Occipital lobe (tissue), 2 donors: Measurements from ENCODE around the gene AP1S3. TPM values are rescaled to one million over a fixed set of nuclear protein-coding genes. Genes with fewer than 3 reads are reported as not detected.
"Not testable (repeated sequence)": the region's sequence is repeated elsewhere in the genome, so short reads cannot be mapped to it uniquely, and the experiment has no call there.

Experiments used
- DNase-seq: peaks from one replicate; lab custom pipeline; 2025; lab: John Stamatoyannopoulos, UW
- total RNA-seq: library from RNA; depleted of rRNA; stranded (reverse); fragments of >200 nt; gene quantifications from one replicate; pipeline ENCODE4 v1.2.3, GENCODE V29; 2014

AP1S3 gene
- total RNA-seq, 1 donor from 2014 or later: 2.7 TPM

DNA sequence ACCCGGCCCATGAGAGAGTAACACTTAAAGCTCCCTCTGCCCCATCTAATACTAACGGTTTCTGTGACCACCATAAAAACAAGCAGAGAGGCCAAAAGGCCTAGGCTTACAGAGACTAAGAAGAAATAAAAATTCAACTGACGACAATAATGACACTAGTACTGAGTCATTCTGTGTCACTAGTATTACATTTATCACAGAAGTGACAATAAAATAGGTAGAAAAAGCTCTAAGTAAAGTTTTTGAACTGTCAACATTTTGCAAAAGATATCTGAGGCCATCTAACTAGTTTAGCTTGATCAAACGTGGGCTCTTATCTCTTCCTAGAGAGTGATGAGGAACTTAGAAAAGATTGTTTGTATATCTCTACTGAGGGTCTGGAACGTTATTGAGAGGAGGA is 35.6 kb downstream of the AP1S3 start:
- DNase-seq: no peak

DNA sequence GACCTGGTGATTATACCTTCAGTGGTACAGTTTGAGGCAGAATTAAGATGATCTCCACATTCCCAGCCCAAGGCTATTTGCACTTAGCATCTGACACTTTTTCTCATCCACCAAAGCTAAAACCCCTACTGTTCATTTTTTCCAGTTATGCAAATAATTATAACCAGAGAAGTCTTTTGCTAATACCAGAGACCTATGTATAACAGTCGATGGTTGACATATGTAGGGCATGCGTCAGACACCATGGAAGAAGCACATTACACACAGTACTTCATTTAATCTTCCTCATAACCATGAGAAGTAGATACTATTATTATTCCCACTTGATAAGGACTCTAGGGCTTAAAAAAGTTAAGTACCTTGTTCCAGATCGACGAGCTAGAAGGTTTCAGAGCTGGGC is 36.5 kb downstream of the AP1S3 start:
- DNase-seq: no peak

DNA sequence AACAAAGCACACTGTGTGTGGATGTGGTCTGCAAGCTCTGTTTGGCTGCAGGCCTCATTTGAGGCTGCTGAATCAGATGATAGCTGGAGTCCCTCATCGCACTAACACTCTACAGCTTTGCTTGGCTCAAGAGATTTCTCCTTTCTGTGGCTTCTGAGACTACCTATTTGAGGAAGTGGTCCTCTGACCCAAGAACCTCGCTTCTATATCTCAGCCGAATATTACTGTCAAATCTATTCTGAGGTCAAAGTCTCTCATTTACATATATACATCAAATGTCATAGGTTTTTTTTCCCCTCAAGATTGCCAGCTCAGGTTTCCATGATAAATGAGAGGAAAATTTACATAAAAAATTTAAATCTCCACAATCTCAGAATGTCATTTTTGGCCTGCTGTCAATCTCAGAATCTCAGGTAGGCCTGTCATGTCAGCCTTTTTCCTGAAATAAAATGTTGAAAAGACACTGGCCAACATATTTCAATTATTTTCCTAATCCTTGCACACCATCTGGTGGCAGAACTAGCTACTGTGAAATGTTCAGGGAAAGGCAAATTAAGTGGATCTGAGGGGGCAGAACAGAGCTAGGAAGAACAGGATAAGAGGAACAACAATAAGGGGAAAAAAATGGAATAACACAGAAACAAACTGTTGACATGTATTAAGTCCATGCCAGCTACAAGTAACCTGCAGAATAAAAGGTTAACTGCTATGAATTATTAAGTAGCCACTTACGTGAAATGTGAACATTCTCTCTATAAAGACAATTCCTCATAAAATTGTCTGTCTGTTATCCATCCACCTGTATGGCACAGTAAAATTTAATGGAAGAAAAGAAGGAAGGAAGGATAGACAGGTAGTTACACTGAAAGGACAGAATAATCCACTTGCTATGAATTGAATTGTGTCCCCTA is 39.3 kb downstream of the AP1S3 start:
- no peak for DNase-seq

DNA sequence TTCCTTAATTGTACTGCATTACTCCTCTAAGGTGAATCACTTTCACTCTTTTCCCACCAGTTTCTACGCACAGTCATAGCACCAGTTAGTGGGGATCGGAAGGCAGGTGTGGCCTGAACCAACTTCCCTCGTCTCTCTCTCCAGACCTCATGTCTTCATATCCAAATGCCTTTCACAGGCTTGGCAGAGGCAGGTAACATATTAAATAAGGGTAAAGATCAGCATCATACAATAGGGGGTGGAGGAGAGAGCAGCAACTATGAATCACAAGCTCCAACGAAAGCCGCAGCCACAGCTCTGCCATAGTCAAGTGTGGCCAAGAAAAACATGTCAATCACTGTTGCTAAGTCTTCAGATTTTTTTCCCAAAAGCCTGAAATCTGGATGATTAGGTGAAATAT is 40.3 kb downstream of the AP1S3 start:
- no peak for DNase-seq

DNA sequence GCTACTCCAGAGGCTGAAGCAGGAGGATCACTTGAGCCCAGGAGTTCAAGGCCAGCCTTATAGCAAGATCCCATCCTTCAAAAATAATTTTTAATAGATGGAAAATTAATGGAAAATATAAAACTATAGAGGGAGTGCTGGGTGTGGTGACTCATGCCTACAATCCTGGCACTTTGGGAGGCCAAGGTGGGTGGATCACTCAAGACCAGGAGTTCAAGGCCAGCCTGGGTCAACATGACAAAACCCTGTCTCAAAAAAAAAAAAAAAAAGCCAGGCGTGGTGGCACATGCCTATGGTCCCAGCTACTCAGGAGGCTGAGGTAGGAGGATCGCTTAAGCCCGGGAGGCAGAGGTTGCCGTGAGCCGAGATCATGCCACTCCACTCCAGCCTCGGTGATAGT is 48.0 kb downstream of the AP1S3 start:
- DNase-seq: no peak

DNA sequence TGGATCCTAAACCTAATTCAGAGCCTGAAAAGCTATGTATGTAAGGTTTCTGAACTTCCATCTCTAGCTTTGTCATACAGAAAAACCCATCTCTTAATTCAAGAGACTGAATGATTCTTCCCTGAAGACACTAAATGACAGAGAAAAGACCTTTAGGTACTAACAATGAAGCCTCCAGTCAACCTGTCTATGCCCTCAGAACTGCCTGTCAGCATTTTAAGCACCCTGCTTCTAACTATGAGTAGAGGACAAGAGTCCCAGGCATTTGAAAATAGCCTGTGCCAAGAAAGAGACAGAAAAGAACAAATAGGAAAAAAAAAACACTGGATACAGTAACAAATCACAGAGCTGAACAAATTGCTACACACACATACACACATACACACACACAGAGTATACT is 48.6 kb downstream of the AP1S3 start:
- no peak for DNase-seq

DNA sequence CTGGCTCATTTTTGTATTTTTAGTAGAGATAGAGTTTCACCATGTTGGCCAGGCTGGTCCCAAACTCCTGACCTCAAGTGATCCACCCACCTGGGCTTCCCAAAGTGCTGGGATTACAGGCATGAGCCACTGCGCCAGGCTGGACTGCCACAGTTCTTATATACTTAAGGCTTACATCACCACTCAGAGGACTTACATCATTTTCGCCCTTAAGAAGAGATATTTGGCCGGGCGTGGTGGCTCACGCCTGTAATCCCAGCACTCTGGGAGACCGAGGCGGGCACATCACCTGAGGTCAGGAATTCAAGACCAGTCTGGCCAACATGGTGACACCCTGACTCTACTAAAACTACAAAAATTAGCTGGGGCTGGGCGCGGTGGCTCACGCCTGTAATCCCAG is 49.3 kb downstream of the AP1S3 start:
- DNase-seq: not testable (repeated sequence)

DNA sequence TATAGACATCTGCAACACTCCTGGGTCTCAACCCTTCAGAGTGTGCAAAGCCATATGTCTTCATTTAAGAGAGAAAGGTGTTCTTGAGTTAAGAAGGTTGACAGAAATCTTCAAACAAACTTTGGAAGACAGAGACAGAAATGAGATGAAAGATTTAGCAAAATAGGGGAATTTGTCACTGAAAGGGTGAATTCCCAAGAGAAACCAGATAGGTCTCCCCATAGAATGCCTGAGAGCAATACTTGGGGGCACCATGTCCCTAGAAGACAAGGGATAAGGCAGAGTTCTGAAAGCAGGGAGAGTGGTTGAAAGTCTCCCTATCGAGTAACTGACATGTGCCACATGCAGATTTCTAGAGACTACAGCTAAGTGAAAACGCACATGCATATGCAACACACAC is 50.0 kb downstream of the AP1S3 start:
- DNase-seq: no peak

DNA sequence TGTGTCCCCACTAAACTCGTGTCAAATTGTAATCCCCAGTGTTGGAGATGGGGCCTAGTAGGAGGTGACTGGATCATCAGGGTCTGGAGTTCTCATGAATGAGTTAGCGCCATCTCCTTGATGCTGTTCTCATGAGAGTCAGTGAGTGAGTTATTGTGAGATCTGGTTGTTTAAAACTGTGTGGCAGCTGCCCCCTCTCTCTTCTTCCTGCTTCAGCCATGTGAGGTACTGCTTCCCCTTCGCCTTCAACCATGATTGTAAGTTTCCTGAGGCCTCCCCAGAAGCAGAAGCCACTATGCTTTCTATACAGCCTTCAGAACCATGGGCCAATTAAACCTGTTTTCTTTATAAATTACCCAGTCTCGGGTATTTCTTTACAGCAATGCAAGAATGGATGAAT is 50.4 kb downstream of the AP1S3 start:
- no peak for DNase-seq

DNA sequence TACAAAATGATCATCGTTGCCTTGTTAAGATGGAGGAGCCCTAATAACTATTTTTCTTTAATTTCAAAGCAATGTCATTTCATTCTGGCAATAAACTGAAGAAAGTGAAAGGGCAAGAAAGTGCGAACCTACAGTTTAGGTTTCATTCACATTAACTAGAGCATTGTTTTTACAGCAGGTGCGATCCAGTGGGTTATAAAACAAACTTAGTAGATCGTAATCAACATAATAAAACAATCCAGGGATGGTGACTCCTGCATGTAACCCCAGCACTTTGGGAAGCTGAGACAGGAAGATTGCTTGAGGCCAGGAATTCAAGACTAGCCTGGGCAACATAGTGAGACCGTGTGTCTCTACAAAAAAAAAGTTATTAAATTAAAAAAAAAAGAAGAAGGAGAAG is 51.1 kb downstream of the AP1S3 start:
- no peak for DNase-seq

DNA sequence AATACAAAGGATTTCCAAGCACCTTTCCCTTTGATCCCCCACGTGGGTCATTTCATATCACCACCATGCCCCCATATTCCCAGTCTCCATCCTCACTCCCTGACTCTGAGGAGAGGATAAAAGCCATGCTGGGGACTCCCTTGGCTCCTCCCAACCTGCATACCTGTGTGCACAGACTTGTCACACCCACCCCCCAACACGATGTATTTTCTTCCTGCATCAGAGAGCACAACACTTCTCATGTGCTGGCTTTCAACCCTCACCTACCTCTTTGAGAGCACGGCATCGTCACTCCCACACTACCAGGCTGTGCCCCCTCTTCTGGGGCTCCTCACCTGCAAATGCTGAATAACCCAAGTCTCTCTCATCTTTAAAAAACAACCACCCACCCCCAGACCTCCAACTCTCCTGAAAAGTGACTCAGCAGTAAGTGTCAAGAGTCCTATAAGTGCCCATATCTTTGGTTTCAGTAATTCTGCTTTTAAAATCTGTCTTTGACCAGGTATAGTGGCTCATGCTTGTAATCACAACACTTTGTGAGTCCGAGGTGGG is 53.1 kb downstream of the AP1S3 start:
- no peak for DNase-seq

DNA sequence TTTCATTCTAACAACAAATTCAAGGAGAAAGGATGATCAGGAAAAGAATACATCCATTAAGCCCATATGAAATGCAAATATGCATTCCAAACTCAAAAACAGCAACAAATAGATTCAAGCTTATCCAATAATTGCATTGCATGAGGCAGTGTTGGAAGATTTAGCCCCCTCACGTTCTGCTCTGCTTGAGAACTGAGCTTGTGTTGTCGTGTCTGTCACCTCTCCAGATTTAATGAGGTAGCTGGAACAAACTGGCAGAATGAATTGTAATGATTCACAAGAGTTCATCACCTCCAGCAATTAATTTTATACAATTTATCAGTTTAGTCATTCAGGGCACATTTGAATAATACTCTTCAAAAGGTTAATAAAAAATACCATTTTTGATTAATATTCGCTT is 54.8 kb downstream of the AP1S3 start:
- no peak for DNase-seq

DNA sequence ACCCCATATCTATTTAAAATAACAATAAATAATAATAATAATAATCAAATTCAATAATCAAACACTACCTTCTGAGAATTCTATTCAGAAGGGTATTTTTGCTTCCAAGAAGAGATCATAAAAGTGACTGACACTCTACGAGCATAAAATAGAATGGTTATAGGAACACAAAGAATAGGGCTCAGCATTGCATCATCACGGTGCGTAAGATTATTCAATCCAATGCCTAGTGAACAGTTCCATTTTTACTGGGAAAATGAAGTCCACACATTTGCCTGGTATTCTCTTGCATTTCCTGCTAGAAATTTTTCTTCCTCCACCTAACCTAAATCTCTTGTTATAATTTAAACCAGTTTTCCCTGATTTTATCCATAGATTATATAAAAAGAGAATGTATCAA is 55.8 kb downstream of the AP1S3 start:
- no peak for DNase-seq

DNA sequence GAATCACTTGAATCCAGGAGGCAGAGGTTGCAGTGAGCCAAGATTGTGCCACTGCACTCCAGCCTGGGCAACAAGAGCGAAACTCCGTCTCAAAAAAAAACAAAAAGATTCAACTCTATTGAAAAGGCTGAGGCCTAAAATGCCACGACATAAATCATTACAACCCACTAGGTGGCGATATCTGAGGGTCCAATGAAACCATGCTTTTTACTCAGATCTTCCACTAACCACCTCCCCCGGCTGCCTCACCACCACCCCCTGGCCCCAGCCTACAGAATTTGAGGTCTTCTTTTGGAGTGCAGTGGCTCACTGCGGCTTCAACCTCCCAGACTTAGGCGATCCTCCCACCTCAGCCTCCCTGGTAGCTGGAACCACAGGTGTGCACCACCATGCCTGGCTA is 57.5 kb downstream of the AP1S3 start:
- no peak for DNase-seq

DNA sequence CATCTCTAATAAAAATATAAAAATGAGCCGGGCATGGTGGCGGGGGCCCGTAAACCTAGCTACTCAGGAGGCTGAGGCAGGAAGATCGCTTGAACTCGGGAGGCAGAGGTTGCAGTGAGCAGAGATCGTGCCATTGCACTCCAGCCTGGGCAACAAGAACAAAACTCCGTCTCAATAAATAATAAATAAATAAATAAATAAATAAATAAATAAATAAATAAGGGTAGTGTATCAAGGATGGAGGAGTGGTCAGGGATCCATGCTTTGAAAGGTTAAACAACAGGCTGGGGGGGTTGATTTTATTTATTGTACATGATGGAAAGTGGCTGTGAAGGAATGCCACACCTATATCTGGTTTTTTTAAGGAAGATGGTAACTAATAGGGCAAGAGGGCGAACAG is 63.2 kb downstream of the AP1S3 start:
- DNase-seq: no peak

DNA sequence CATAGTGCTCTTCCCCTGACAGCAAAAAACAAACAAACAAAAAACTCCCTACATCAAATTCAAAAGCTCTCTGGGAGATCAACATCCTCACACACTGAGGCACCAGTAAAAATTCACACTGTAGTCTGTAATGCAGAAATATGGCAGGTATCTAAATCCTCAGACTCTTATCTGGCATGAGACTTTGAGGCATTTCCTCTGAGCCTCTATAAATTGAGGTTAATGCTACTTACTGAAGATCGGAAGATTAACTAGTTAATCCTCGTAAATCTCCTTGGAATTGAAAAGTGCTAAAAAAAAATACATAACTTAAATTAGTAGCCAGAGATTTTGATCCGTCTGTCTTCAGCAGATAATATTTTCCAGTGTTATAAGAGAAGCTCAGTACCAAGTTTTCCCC is 65.0 kb downstream of the AP1S3 start:
- DNase-seq: no peak

DNA sequence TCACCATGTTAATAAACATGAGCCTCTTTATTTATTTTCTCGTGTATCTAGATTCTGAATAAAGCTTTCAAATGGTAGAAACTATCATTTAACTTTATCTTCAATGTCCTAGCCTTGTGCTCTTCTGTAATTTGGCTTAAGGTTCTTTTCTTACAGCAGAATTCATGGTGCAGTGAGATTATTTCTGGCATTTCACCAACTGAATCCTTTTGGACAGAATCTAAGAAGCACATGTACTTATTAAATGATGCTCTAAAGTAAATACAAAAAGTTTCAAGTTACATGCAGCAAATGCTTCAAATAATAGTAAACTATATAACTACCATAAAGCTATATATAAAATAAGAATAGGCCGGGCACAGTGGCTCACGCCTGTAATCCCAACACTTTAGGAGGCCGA is 65.9 kb downstream of the AP1S3 start:
- DNase-seq: no peak

DNA sequence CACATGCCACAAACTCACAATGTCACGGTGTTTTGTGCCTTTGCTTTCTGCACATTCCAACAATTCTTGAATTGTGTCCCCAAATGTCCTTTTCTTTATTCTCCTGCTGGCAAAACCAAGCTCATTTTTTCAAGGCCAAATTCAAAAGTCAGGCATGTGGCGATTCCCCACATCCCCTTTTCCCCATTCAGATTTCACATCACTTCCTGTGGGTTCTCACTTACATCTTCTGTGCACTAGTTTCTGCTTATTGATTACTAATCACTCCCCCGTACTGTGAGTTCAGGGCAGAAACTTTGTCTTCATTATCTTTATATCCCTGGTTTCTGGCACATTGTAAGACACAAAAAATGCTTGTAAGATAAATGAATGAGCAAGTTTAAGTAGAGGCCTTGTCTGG is 69.2 kb downstream of the AP1S3 start:
- DNase-seq: no peak

DNA sequence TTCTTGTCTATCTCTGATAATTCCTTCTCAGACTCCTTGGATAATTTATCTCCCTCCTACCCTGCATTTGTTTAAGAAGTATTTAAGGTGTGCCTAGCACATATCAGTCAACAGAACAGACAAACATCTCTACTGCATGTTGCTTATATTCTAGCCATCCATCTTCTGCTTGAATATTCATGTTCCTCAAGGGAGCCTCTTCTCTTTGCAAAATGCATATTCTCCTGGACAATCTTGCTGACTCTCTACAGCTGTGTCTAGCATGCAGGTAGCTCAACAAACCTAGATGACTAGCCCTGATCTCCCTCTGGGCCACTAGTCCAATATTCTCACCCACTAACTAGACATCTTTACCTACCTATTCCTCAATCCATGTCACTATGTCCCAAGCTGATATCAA is 70.0 kb downstream of the AP1S3 start:
- no peak for DNase-seq

DNA sequence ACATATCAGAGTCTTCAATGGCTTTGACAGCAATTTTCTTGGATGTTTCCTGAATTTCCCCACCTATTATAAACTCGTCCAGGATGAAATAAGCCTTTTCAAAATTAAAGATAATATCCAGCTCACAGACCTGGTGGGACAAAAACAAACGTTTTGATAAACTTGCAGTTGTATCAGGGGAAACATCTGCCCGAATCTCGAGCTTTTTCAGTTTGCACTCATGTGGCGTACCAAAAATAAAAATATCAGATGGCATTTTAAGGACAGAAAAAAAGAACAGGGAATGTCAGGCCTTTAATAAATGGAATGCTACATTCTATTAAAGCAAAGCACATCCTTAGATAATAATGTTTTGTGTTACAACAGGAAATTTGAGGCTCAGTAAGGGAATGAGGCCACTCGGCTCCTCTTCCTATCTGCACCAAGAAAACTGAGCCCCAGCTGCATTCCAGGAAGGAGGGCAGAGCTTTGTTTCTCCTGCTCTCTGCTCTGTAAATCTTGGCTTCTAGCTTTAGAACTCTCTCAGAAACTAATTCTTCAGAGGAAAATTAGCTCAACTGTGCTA is 72.1 kb downstream of the AP1S3 start:
- DNase-seq: no peak

DNA sequence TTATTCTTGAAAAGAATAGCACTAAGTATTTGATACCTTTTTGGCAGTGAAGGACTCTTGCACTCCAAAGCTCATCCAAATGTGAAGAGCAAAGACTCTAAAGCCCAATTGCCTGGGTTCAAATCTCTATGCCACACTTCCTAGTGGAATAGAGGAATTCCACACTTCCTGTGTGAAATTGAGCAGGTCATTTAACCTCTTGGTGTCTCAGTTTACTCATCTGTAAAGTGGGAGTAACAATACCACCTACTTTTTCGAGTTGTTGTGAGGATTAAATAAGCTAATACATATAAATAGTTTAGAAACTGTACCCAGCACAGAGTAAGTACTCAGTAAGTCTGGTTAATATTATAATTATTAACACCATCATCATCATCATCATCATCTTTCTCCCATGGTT is 72.6 kb downstream of the AP1S3 start:
- DNase-seq: no peak

DNA sequence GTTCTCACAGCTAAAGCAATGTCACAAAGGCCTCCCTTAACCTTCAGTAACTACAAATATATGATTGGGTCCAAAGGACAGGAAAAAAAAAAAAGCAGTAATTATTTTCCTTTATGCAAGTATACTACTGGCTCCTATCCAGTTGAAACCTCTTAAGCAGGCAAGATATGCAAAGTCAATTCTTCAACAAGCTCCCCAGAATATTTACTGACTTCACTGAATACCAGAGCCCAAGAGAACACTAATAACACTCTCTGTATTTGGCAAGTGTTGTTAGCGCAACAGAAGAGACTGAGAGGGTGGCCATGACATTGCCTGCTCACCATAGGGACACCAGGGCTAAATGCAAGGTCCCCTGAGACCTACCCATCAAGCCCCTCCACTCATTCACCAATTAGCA is 74.5 kb downstream of the AP1S3 start:
- no peak for DNase-seq

DNA sequence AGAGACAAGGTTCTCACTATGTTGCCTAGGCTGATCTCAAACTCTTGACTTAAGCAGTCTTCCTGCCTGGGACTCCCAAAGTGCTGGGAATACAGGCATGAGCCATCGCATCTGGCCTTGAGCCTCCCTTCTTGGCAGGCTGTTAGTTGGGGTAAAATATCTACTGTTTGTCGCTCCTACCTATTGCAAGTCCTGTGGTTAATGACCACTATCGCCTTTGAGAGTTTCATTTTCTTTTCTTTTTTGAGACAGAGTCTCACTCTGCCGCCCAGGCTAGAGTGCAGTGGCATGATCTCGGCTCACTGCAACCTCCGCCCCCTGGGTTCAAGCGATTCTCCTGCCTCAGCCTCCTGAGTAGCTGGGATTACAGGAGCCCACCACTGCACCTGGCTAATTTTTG is 75.6 kb downstream of the AP1S3 start:
- DNase-seq: not testable (repeated sequence)
